ENCODE data around the gene STK33.

STK33 gene

GRCh38 chr11:8361206-8361605, 232.8 kb downstream of the STK33 start:
- H4K20me1 ChIP-seq (ENCODE audit: insufficient read depth, low read length): no peaks in the 10 kb centered on the region
- no peak overlapping the region for H3K9ac ChIP-seq (ENCODE audit: low read length)
- H3K4me1 ChIP-seq (ENCODE audit: insufficient read depth, low read length, severe bottlenecking): no peaks in the 10 kb centered on the region
- no peaks in the 10 kb centered on the region for H3K36me3 ChIP-seq (ENCODE audit: insufficient read depth, low read length)
- H3K9me3 ChIP-seq (ENCODE audit: low read length): no peaks in the 10 kb centered on the region
- no peaks in the 10 kb centered on the region for H3K9me2 ChIP-seq (ENCODE audit: low read depth, low read length)
- H3K4me2 ChIP-seq (ENCODE audit: low read length): no peak overlapping the region
- peaks cover 3% of the 10 kb centered on the region; the same call in 1 of the 2 replicates for H3K27me3 ChIP-seq (ENCODE audit: insufficient read depth, low read length)
- no peak overlapping the region for H2AFZ ChIP-seq (ENCODE audit: low read length)
- H3F3A ChIP-seq (ENCODE audit: insufficient read depth, low read length): no peaks in the 10 kb centered on the region
- no peaks in the 10 kb centered on the region for H3K79me2 ChIP-seq (ENCODE audit: insufficient read depth, low read length)
- TF ChIP-seq EZH2 (IDR thresholded peaks at IDR 0.05; ENCODE audit: borderline replicate concordance, low read length): no peak
- no peak for TF ChIP-seq CTCF (IDR thresholded peaks at IDR 0.05; ENCODE audit: low read length)
- H3K27ac ChIP-seq (ENCODE audit: low read depth, low read length, poor library complexity, severe bottlenecking): no peak overlapping the region
- H3K4me3 ChIP-seq (ENCODE audit: low read depth, low read length, poor library complexity, severe bottlenecking): no peak overlapping the region

- Histone ChIP-seq H3K9me2 (ENCODE audit: low read depth, low read length) (no peaks in the 10 kb centered on the region), H2AFZ (ENCODE audit: low read length) (no peak overlapping the region), H3K4me2 (ENCODE audit: low read length) (no peak overlapping the region), H3K36me3 (ENCODE audit: insufficient read depth, low read length) (no peaks in the 10 kb centered on the region), H3K27ac (ENCODE audit: low read depth, low read length, poor library complexity, severe bottlenecking) (no peak overlapping the region), H3K9ac (ENCODE audit: low read length) (no peak overlapping the region), H3F3A (ENCODE audit: insufficient read depth, low read length) (no peaks in the 10 kb centered on the region), H3K4me1 (ENCODE audit: insufficient read depth, low read length, severe bottlenecking) (no peaks in the 10 kb centered on the region), H3K9me3 (ENCODE audit: low read length) (no peaks in the 10 kb centered on the region), H3K79me2 (ENCODE audit: insufficient read depth, low read length) (no peaks in the 10 kb centered on the region), H3K27me3 (ENCODE audit: insufficient read depth, low read length) (peaks cover 3% of the 10 kb centered on the region; the same call in 1 of the 2 replicates), H3K4me3 (ENCODE audit: low read depth, low read length, poor library complexity, severe bottlenecking) (no peak overlapping the region), H4K20me1 (ENCODE audit: insufficient read depth, low read length) (no peaks in the 10 kb centered on the region)
- TF ChIP-seq EZH2 (IDR thresholded peaks at IDR 0.05; ENCODE audit: borderline replicate concordance, low read length) (no peak), CTCF (IDR thresholded peaks at IDR 0.05; ENCODE audit: low read length) (no peak)
Measured at GRCh38 chr11:8360086-8360828, 233.8 kb downstream of the STK33 start.

GRCh38 chr11:8359521-8359920, 234.5 kb downstream of the STK33 start:
- H3K9me2 ChIP-seq (ENCODE audit: low read depth, low read length): no peaks in the 10 kb centered on the region

More at GRCh38 chr11:8359521-8359920, 234.5 kb downstream of the STK33 start:
- Histone ChIP-seq H3K4me3 (ENCODE audit: low read depth, low read length, poor library complexity, severe bottlenecking) (no peak overlapping the region), H3K27ac (ENCODE audit: low read depth, low read length, poor library complexity, severe bottlenecking) (no peak overlapping the region), H3K79me2 (ENCODE audit: insufficient read depth, low read length) (no peaks in the 10 kb centered on the region), H3K9me3 (ENCODE audit: low read length) (no peaks in the 10 kb centered on the region), H3K27me3 (ENCODE audit: insufficient read depth, low read length) (peaks cover 3% of the 10 kb centered on the region; the same call in 1 of the 2 replicates), H3K4me2 (ENCODE audit: low read length) (no peak overlapping the region), H4K20me1 (ENCODE audit: insufficient read depth, low read length) (no peaks in the 10 kb centered on the region), H3F3A (ENCODE audit: insufficient read depth, low read length) (no peaks in the 10 kb centered on the region), H3K36me3 (ENCODE audit: insufficient read depth, low read length) (no peaks in the 10 kb centered on the region), H3K4me1 (ENCODE audit: insufficient read depth, low read length, severe bottlenecking) (no peaks in the 10 kb centered on the region), H2AFZ (ENCODE audit: low read length) (no peak overlapping the region), H3K9ac (ENCODE audit: low read length) (no peak overlapping the region)
- TF ChIP-seq EZH2 (IDR thresholded peaks at IDR 0.05; ENCODE audit: borderline replicate concordance, low read length): no peak
- no peak for TF ChIP-seq CTCF (IDR thresholded peaks at IDR 0.05; ENCODE audit: low read length)
